HTR-8/SVneo (cell line): ENCODE results near the gene BCL2.

Experiments used
- DNase-seq: peaks from one replicate; pipeline ENCODE4 v3.0.0; 2011; ENCODE audit warnings: low spot score, mixed read lengths; ENCODE audit not compliant: insufficient read length
- FAIRE-seq: peaks from 2 replicates; lab custom pipeline; 2011; peaks lifted over from hg19 to GRCh38; lab: Jason Lieb, UNC

The BCL2 gene

GRCh38 chr18:63131106-63131958 lies 188.2 kb downstream of the BCL2 start:
- FAIRE-seq (no peak), DNase-seq (peak; percentile 31)

- FAIRE-seq (no peak), DNase-seq (no peak)
These were observed 189.4 kb downstream of the BCL2 start for GRCh38 chr18:63130176-63130575.

GRCh38 chr18:63128237-63128974 lies 191.2 kb downstream of the BCL2 start:
- FAIRE-seq (no peak), DNase-seq (no peak)

- no peak for FAIRE-seq
- no peak for DNase-seq
These were observed 193.2 kb downstream of the BCL2 start for GRCh38 chr18:63126134-63127069.

GRCh38 chr18:63120620-63121019 lies 198.9 kb downstream of the BCL2 start:
- FAIRE-seq (no peak), DNase-seq (no peak)

GRCh38 chr18:63119647-63120046 lies 199.9 kb downstream of the BCL2 start:
- DNase-seq (peak; percentile 23), FAIRE-seq (no peak)

GRCh38 chr18:63113899-63114565 lies 205.5 kb downstream of the BCL2 start:
- DNase-seq (no peak), FAIRE-seq (no peak)

GRCh38 chr18:63112706-63113105 lies 206.9 kb downstream of the BCL2 start:
- DNase-seq: no peak
- no peak for FAIRE-seq

- FAIRE-seq (no peak), DNase-seq (no peak)
These were observed 207.7 kb downstream of the BCL2 start for GRCh38 chr18:63111671-63112402.

- FAIRE-seq (no peak), DNase-seq (no peak)
These were observed 209.8 kb downstream of the BCL2 start for GRCh38 chr18:63109802-63110201.

GRCh38 chr18:63109022-63109421 lies 210.5 kb downstream of the BCL2 start:
- no peak for DNase-seq
- no peak for FAIRE-seq

- no peak for DNase-seq
- FAIRE-seq: no peak
These were observed 211.6 kb downstream of the BCL2 start for GRCh38 chr18:63107931-63108330.

GRCh38 chr18:63107171-63107845 lies 212.3 kb downstream of the BCL2 start:
- FAIRE-seq: no peak

GRCh38 chr18:63106727-63107126 lies 212.8 kb downstream of the BCL2 start:
- FAIRE-seq (no peak), DNase-seq (no peak)

More at GRCh38 chr18:63107171-63107845, 212.3 kb downstream of the BCL2 start:
- no peak for DNase-seq

GRCh38 chr18:63105636-63106316 lies 213.8 kb downstream of the BCL2 start:
- FAIRE-seq (no peak), DNase-seq (no peak)

- FAIRE-seq (no peak), DNase-seq (no peak)
These were observed 214.7 kb downstream of the BCL2 start for GRCh38 chr18:63104868-63105267.

- FAIRE-seq: no peak
- DNase-seq: no peak
These were observed 216.4 kb downstream of the BCL2 start for GRCh38 chr18:63102941-63103744.
